HG03139 (cell line): ENCODE measurements around the gene SNCAIP.

Experiments used
- ATAC-seq: cut with Tn5 transposase; IDR thresholded peaks from one replicate; pipeline ENCODE4 v1.9.1; 2021; ENCODE audit not compliant: unreplicated experiment

SNCAIP gene

GRCh38 chr5:122492675-122493074, 180.6 kb downstream of the SNCAIP start:
- no peak for ATAC-seq

GRCh38 chr5:122493091-122494021, 181.3 kb downstream of the SNCAIP start:
- no peak for ATAC-seq

GRCh38 chr5:122494109-122494508, 182.1 kb downstream of the SNCAIP start:
- no peak for ATAC-seq

GRCh38 chr5:122498163-122498562, 186.1 kb downstream of the SNCAIP start:
- ATAC-seq = no peak

GRCh38 chr5:122499585-122499984, 187.5 kb downstream of the SNCAIP start:
- no peak for ATAC-seq

- ATAC-seq = no peak
Observed at GRCh38 chr5:122500245-122501088, 188.4 kb downstream of the SNCAIP start.

DNA sequence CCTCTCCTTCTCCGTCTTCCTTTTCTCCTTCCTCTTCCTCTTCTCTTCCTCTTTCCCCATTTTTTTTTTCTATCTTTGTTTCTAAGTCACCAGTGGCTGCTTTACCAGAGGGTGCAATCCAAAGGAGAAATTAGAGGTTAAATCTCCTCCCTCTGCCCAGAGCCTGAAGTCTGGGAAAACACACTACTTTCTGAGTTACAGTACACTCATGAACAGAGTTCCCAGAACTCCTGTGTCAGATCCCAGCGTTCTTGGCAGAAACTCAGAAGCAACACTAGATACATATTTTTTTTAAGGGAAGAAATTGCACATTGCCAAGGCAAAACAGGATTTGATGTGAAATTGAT, 189.0 kb downstream of the SNCAIP start:
- ATAC-seq = no peak

GRCh38 chr5:122507045-122507444, 195.0 kb downstream of the SNCAIP start:
- ATAC-seq = no peak

DNA sequence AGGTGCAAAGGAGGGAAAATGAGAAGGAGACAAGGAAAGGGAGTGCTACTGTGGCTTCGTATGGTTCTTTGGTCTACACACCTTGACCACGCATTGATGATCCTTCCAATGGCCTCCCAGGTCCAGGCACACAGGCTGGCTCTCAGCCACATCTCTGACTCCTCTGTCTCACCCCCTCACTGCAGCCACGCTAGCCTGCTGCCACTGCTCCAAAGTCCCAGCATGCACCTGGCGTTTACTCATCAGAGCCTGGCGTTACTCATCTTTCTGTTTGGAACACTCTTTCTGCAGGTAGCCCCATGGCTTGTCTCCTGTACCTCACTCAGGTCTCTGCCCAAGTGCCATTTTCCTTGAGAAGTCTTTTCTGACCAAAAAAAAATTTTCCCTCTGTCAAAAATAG, 195.5 kb downstream of the SNCAIP start:
- no peak for ATAC-seq

GRCh38 chr5:122508623-122509022, 196.6 kb downstream of the SNCAIP start:
- ATAC-seq = no peak
